ENCODE data around the gene METTL8. TPM values are rescaled to one million over a fixed set of nuclear protein-coding genes. Genes with fewer than 3 reads are reported as not detected.
"Not testable (repeated sequence)": the region's sequence is repeated elsewhere in the genome, so short reads cannot be mapped to it uniquely, and the experiment has no call there.

METTL8 gene
- total RNA-seq, 2 experiments from 2014 or later: 20.9 to 22.4 TPM

- CTCF ChIA-PET: interaction anchor here (0.9 to 1.3 kb wide), 2 partner anchors 16 to 22 kb away, joined by 3 to 4 read pairs; no protein-coding TSS in a partner anchor
- POLR2A ChIA-PET: interaction anchor here (2.1 kb wide), 1 partner anchor 40 kb away, joined by 6 read pairs; the partner anchor contains the start of genes DCAF17 and METTL8
- H3K4me3 Mint-ChIP-seq: no peak overlapping the region
- H3K27me3 Mint-ChIP-seq (ENCODE audit: low read depth): no peaks in the 10 kb centered on the region
- no peak for DNase-seq
- peaks cover 5% of the 10 kb centered on the region for H3K9me3 Mint-ChIP-seq (ENCODE audit: insufficient read depth)
- no peak overlapping the region for H3K27ac Mint-ChIP-seq
- H3K36me3 Mint-ChIP-seq (ENCODE audit: low read depth): peaks cover 10% of the 10 kb centered on the region
- peaks cover 9% of the 10 kb centered on the region for H3K4me1 Mint-ChIP-seq (ENCODE audit: low read depth)
- no peak for ATAC-seq
These were observed 39.5 kb downstream of the METTL8 start for GRCh38 chr2:171394164-171394740.

GRCh38 chr2:171393487-171393886, 40.3 kb downstream of the METTL8 start:
- ChIA-PET POLR2A (interaction anchor here (2.1 kb wide), 1 partner anchor 40 kb away, joined by 6 read pairs; the partner anchor contains the start of genes DCAF17 and METTL8), CTCF (interaction anchor here (0.9 kb wide), 1 partner anchor 23 kb away, joined by 3 read pairs; no protein-coding TSS in a partner anchor)
- H3K27ac Mint-ChIP-seq: no peak overlapping the region
- peaks cover 5% of the 10 kb centered on the region for H3K4me1 Mint-ChIP-seq (ENCODE audit: low read depth)
- ATAC-seq (no peak), DNase-seq (no peak)
- no peaks in the 10 kb centered on the region for H3K27me3 Mint-ChIP-seq (ENCODE audit: low read depth)
- no peak overlapping the region for H3K4me3 Mint-ChIP-seq
- peaks cover 10% of the 10 kb centered on the region for H3K36me3 Mint-ChIP-seq (ENCODE audit: low read depth)
- peaks cover 5% of the 10 kb centered on the region for H3K9me3 Mint-ChIP-seq (ENCODE audit: insufficient read depth)

- DNase-seq (no peak), ATAC-seq (no peak)
- POLR2A ChIA-PET: no interaction called here
- H3K27me3 Mint-ChIP-seq (ENCODE audit: low read depth): no peaks in the 10 kb centered on the region
- no peak overlapping the region for H3K4me3 Mint-ChIP-seq
- H3K9me3 Mint-ChIP-seq (ENCODE audit: insufficient read depth): no peaks in the 10 kb centered on the region
- no peak overlapping the region for H3K27ac Mint-ChIP-seq
- H3K36me3 Mint-ChIP-seq (ENCODE audit: low read depth): peaks cover 16% of the 10 kb centered on the region
- H3K4me1 Mint-ChIP-seq (ENCODE audit: low read depth): peaks cover 6% of the 10 kb centered on the region
- CTCF ChIA-PET: no interaction called here
These were observed 42.3 kb downstream of the METTL8 start for GRCh38 chr2:171391532-171391931.

GRCh38 chr2:171390941-171391516, 42.8 kb downstream of the METTL8 start:
- Mint-ChIP-seq H3K9me3 (ENCODE audit: insufficient read depth) (no peaks in the 10 kb centered on the region), H3K4me1 (ENCODE audit: low read depth) (peaks cover 9% of the 10 kb centered on the region), H3K36me3 (ENCODE audit: low read depth) (peaks cover 17% of the 10 kb centered on the region), H3K27me3 (ENCODE audit: low read depth) (no peaks in the 10 kb centered on the region), H3K4me3 (no peak overlapping the region), H3K27ac (no peak overlapping the region)
- ATAC-seq (no peak), DNase-seq (no peak)
- POLR2A ChIA-PET: no interaction called here
- CTCF ChIA-PET: no interaction called here

- CTCF ChIA-PET: interaction anchor here (0.9 to 2.0 kb wide), 2 partner anchors 27 to 417 kb away, joined by 3 to 9 read pairs; no protein-coding TSS in a partner anchor
- ATAC-seq: no peak
- Mint-ChIP-seq H3K27ac (no peak overlapping the region), H3K27me3 (ENCODE audit: low read depth) (no peaks in the 10 kb centered on the region), H3K4me3 (no peak overlapping the region), H3K4me1 (ENCODE audit: low read depth) (peaks cover 15% of the 10 kb centered on the region), H3K9me3 (ENCODE audit: insufficient read depth) (no peaks in the 10 kb centered on the region), H3K36me3 (ENCODE audit: low read depth) (peaks cover 22% of the 10 kb centered on the region)
- POLR2A ChIA-PET: no interaction called here
- no peak for DNase-seq
These were observed 44.0 kb downstream of the METTL8 start for GRCh38 chr2:171389780-171390179.

- H3K4me1 Mint-ChIP-seq (ENCODE audit: low read depth): peaks cover 15% of the 10 kb centered on the region
- H3K27ac Mint-ChIP-seq: no peak overlapping the region
- no peaks in the 10 kb centered on the region for H3K27me3 Mint-ChIP-seq (ENCODE audit: low read depth)
- DNase-seq (no peak), ATAC-seq (no peak)
- POLR2A ChIA-PET: no interaction called here
- peaks cover 22% of the 10 kb centered on the region for H3K36me3 Mint-ChIP-seq (ENCODE audit: low read depth)
- CTCF ChIA-PET: interaction anchor here (0.9 to 2.0 kb wide), 3 partner anchors 11 to 416 kb away, joined by 3 to 9 read pairs (median 3); no protein-coding TSS in a partner anchor
- no peak overlapping the region for H3K4me3 Mint-ChIP-seq
- H3K9me3 Mint-ChIP-seq (ENCODE audit: insufficient read depth): no peaks in the 10 kb centered on the region
These were observed 44.5 kb downstream of the METTL8 start for GRCh38 chr2:171389325-171389724.

GRCh38 chr2:171387052-171387451, 46.7 kb downstream of the METTL8 start:
- peaks cover 15% of the 10 kb centered on the region for H3K4me1 Mint-ChIP-seq (ENCODE audit: low read depth)
- DNase-seq (no peak), ATAC-seq (no peak)
- H3K36me3 Mint-ChIP-seq (ENCODE audit: low read depth): peaks cover 29% of the 10 kb centered on the region
- H3K27ac Mint-ChIP-seq: no peak overlapping the region
- H3K9me3 Mint-ChIP-seq (ENCODE audit: insufficient read depth): no peaks in the 10 kb centered on the region
- H3K4me3 Mint-ChIP-seq: no peak overlapping the region
- ChIA-PET CTCF (no interaction called here), POLR2A (no interaction called here)
- H3K27me3 Mint-ChIP-seq (ENCODE audit: low read depth): no peaks in the 10 kb centered on the region

GRCh38 chr2:171386627-171387026, 47.2 kb downstream of the METTL8 start:
- H3K27ac Mint-ChIP-seq: peak overlapping the region; percentile 63
- no peaks in the 10 kb centered on the region for H3K27me3 Mint-ChIP-seq (ENCODE audit: low read depth)
- ChIA-PET POLR2A (no interaction called here), CTCF (interaction anchor here (0.7 to 1.0 kb wide), 2 partner anchors 13 to 29 kb away, joined by 3 to 5 read pairs; no protein-coding TSS in a partner anchor)
- ATAC-seq (no peak), DNase-seq (no peak)
- peaks cover 15% of the 10 kb centered on the region for H3K4me1 Mint-ChIP-seq (ENCODE audit: low read depth)
- H3K4me3 Mint-ChIP-seq: no peak overlapping the region
- no peaks in the 10 kb centered on the region for H3K9me3 Mint-ChIP-seq (ENCODE audit: insufficient read depth)
- H3K36me3 Mint-ChIP-seq (ENCODE audit: low read depth): peaks cover 29% of the 10 kb centered on the region

- no peak overlapping the region for H3K4me3 Mint-ChIP-seq
- ATAC-seq: no peak
- POLR2A ChIA-PET: no interaction called here
- no peak for DNase-seq
- CTCF ChIA-PET: no interaction called here
- H3K36me3 Mint-ChIP-seq (ENCODE audit: low read depth): peaks cover 46% of the 10 kb centered on the region
- H3K27ac Mint-ChIP-seq: no peak overlapping the region
- H3K4me1 Mint-ChIP-seq (ENCODE audit: low read depth): peaks cover 12% of the 10 kb centered on the region
- H3K27me3 Mint-ChIP-seq (ENCODE audit: low read depth): no peaks in the 10 kb centered on the region
- H3K9me3 Mint-ChIP-seq (ENCODE audit: insufficient read depth): peaks cover 17% of the 10 kb centered on the region
These were observed 50.7 kb downstream of the METTL8 start for GRCh38 chr2:171383134-171383533.

- not testable (repeated sequence) for H3K27me3 Mint-ChIP-seq (ENCODE audit: low read depth)
- Mint-ChIP-seq H3K9me3 (ENCODE audit: insufficient read depth) (peaks cover 17% of the 10 kb centered on the region), H3K36me3 (ENCODE audit: low read depth) (peaks cover 51% of the 10 kb centered on the region)
These were observed 51.6 kb downstream of the METTL8 start for GRCh38 chr2:171382175-171382574.

GRCh38 chr2:171377852-171378251, 55.9 kb downstream of the METTL8 start:
- H3K9me3 Mint-ChIP-seq (ENCODE audit: insufficient read depth): peaks cover 33% of the 10 kb centered on the region
- H3K27ac Mint-ChIP-seq; H3K4me3 Mint-ChIP-seq; ATAC-seq; POLR2A ChIA-PET; H3K4me1 Mint-ChIP-seq (ENCODE audit: low read depth); DNase-seq; H3K27me3 Mint-ChIP-seq (ENCODE audit: low read depth): not testable (repeated sequence)
- peaks cover 59% of the 10 kb centered on the region for H3K36me3 Mint-ChIP-seq (ENCODE audit: low read depth)
- CTCF ChIA-PET: interaction anchor here (1.3 kb wide), 1 partner anchor 11 kb away, joined by 3 read pairs; no protein-coding TSS in a partner anchor

More at GRCh38 chr2:171382175-171382574, 51.6 kb downstream of the METTL8 start:
- ATAC-seq, H3K4me3 Mint-ChIP-seq, H3K27ac Mint-ChIP-seq, DNase-seq, CTCF ChIA-PET, POLR2A ChIA-PET: not testable (repeated sequence)
- H3K4me1 Mint-ChIP-seq (ENCODE audit: low read depth): peaks cover 17% of the 10 kb centered on the region

- no peaks in the 10 kb centered on the region for H3K27me3 Mint-ChIP-seq (ENCODE audit: low read depth)
- CTCF ChIA-PET: no interaction called here
- no peak overlapping the region for H3K27ac Mint-ChIP-seq
- ATAC-seq: no peak
- POLR2A ChIA-PET: no interaction called here
- H3K9me3 Mint-ChIP-seq (ENCODE audit: insufficient read depth): peaks cover 22% of the 10 kb centered on the region
- H3K36me3 Mint-ChIP-seq (ENCODE audit: low read depth): peaks cover 13% of the 10 kb centered on the region
- no peak for DNase-seq
- H3K4me1 Mint-ChIP-seq (ENCODE audit: low read depth): no peaks in the 10 kb centered on the region
- H3K4me3 Mint-ChIP-seq: no peak overlapping the region
These were observed 66.1 kb downstream of the METTL8 start for GRCh38 chr2:171367692-171368091.

All from activated CD8-positive, alpha-beta T cell treated with anti-CD3 and anti-CD28 coated beads, Interleukin-2, amount 10 ng/mL, durations not matched to agents 7 days and 5 days (primary cell).